K562 (cell line): ENCODE results near the gene PDE1C.

Experiments
- MAFK ChIP-seq: IDR thresholded peaks from 2 replicates; pipeline ENCODE4 v1.6.1; 2011; ENCODE audit warnings: low read length, improper control_type of control experiment
- NCOR1 ChIP-seq: fragments of 450-650 bp; IDR thresholded peaks from 2 replicates; pipeline ENCODE4 v1.6.1; 2016; ENCODE audit warnings: mild to moderate bottlenecking, moderate library complexity
- ZC3H11A ChIP-seq: IDR thresholded peaks from 2 replicates; pipeline ENCODE4 v1.6.1; 2012; ENCODE audit warnings: low read depth, low read length, improper control_type of control experiment
- TF ChIP-seq, protein P1 (sequence below), 3 experiments: IDR thresholded peaks in 2 of 3; conservative IDR thresholded peaks in 1 of 3; 2 replicates each; pipeline ENCODE4 v1.5.1; 2011 to 2012; ENCODE audit warnings: low read length in 3 of 3, mild to moderate bottlenecking in 3 of 3, control low read depth in 2 of 3, improper control_type of control experiment in 1 of 3, inconsistent platforms in 1 of 3, low read depth in 1 of 3, mixed read lengths in 1 of 3, moderate library complexity in 1 of 3; ENCODE audit not compliant: insufficient read depth in 2 of 3

DNA sequence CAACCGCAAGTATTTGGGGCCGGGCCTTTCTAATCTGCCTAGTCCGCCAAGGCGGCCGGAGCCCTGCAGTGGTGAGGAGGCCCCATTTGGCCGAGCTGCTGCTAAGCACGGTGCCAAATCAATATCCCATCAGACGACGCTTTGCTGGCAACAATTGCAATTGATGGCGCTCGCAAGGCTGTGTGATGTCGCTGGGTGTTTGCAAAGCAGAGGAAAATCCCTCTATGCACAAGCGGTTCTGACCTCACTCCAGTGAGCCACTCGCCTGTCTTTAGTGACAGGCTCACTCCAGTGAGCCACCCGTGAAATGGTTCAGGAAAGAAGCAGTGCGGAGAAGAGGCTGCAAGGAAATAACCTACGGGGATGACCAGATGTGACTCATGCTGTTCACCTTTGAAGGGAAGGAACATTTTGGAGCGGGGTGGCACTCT lies 18.3 kb upstream of the PDE1C start:
- no peak for TF ChIP-seq ZC3H11A
- TF ChIP-seq NCOR1: no peak
- TF ChIP-seq, protein P1, sequence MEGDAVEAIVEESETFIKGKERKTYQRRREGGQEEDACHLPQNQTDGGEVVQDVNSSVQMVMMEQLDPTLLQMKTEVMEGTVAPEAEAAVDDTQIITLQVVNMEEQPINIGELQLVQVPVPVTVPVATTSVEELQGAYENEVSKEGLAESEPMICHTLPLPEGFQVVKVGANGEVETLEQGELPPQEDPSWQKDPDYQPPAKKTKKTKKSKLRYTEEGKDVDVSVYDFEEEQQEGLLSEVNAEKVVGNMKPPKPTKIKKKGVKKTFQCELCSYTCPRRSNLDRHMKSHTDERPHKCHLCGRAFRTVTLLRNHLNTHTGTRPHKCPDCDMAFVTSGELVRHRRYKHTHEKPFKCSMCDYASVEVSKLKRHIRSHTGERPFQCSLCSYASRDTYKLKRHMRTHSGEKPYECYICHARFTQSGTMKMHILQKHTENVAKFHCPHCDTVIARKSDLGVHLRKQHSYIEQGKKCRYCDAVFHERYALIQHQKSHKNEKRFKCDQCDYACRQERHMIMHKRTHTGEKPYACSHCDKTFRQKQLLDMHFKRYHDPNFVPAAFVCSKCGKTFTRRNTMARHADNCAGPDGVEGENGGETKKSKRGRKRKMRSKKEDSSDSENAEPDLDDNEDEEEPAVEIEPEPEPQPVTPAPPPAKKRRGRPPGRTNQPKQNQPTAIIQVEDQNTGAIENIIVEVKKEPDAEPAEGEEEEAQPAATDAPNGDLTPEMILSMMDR (IDR thresholded peaks at IDR 0.05 in 2 of 3, conservative IDR thresholded peaks at IDR 0.05 in 1 of 3; ENCODE audit: insufficient read depth in 2 of 3, low read depth in 1 of 3, low read length in 3 of 3): no peak
- no peak for TF ChIP-seq MAFK
